Ascending aorta (tissue), 2 donors: ENCODE results near the gene NEAT1. TPM values are rescaled to one million over a fixed set of nuclear protein-coding genes. Genes with fewer than 3 reads are reported as not detected.

Experiments used
- DNase-seq, 2 donors: peaks; one replicate each; pipeline ENCODE4 v3.0.0-alpha.2; 2019; ENCODE audit warnings: low spot score in 2 of 2
- H3K27ac ChIP-seq, 2 donors: fragments of 200-600 bp; sonication (generic); one replicate each; pipeline ENCODE4 v1.5.1; 2016 to 2017; ENCODE audit warnings: mild to moderate bottlenecking in 1 of 2
- H3K27me3 ChIP-seq: fragments of 200-600 bp; sonication (generic); one replicate; pipeline ENCODE4 v1.5.1; 2017
- H3K36me3 ChIP-seq, 2 donors: fragments of 200-600 bp; sonication (generic); one replicate each; pipeline ENCODE4 v1.5.1; 2016
- H3K4me1 ChIP-seq, 2 donors: fragments of 200-600 bp; sonication (generic); one replicate each; pipeline ENCODE4 v1.5.1; 2016 to 2017; ENCODE audit warnings: mild to moderate bottlenecking in 1 of 2
- H3K4me3 ChIP-seq, 2 donors: fragments of 200-600 bp; sonication (generic); one replicate each; pipeline ENCODE4 v1.5.1; 2016 to 2017; ENCODE audit warnings: mild to moderate bottlenecking in 1 of 2
- H3K9me3 ChIP-seq, 2 donors: fragments of 200-600 bp; sonication (generic); one replicate each; pipeline ENCODE4 v1.5.1; 2016
- CTCF ChIP-seq, 3 experiments: fragments of 200-600 bp in 2 of 3; fragments of 450-650 bp in 1 of 3; sonication (generic) in 2 of 3; IDR thresholded peaks; one replicate each; pipeline ENCODE4 v1.5.1; 2016 to 2019; ENCODE audit warnings: antibody characterized with exemption in 3 of 3, mild to moderate bottlenecking in 1 of 3, moderate library complexity in 1 of 3
- intact Hi-C: fragments of 100-400 bp; cut with DNase I; formaldehyde crosslinking; loops from one replicate; pipeline ENCODE4 v1.15.1; 2023
- total RNA-seq: library from RNA; depleted of rRNA; stranded (reverse); fragments of >200 nt; gene quantifications from one replicate; pipeline ENCODE4 v1.1.0, GENCODE V29; 2016

NEAT1 gene
- total RNA-seq, 1 donor from 2014 or later = 180 TPM

DNA sequence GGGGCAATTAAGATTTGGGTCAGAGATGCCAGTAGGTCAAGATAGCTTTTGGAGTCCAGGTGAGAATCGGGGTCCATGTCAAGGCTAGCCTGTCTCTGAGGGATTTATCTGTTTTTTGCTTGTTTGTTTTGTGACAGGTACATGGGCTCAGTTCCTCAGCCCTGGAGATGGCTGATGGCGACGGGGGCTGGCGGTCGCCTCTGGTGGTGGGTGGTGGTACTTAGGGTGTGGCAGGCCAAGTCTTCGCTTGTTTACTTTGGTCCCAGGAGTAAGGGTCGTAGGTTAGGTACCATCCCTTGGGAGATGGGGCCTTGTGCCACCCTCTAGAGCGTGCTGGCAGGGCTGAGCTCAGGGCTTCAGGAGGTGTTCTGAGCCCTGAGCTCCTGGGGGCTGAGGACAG lies 44.8 kb upstream of the NEAT1 start:
- no peak for DNase-seq
- H3K36me3 ChIP-seq = no peaks in the 10 kb centered on the region
- H3K27ac ChIP-seq = no peak overlapping the region
- TF ChIP-seq CTCF (IDR thresholded peaks at IDR 0.05) = no peak
- no peaks in the 10 kb centered on the region for H3K27me3 ChIP-seq
- H3K4me3 ChIP-seq = no peak overlapping the region
- H3K4me1 ChIP-seq = peaks cover 0 to 8% of the 10 kb centered on the region in 2 donors
- intact Hi-C loops = no loop called here
- H3K9me3 ChIP-seq = no peaks in the 10 kb centered on the region

DNA sequence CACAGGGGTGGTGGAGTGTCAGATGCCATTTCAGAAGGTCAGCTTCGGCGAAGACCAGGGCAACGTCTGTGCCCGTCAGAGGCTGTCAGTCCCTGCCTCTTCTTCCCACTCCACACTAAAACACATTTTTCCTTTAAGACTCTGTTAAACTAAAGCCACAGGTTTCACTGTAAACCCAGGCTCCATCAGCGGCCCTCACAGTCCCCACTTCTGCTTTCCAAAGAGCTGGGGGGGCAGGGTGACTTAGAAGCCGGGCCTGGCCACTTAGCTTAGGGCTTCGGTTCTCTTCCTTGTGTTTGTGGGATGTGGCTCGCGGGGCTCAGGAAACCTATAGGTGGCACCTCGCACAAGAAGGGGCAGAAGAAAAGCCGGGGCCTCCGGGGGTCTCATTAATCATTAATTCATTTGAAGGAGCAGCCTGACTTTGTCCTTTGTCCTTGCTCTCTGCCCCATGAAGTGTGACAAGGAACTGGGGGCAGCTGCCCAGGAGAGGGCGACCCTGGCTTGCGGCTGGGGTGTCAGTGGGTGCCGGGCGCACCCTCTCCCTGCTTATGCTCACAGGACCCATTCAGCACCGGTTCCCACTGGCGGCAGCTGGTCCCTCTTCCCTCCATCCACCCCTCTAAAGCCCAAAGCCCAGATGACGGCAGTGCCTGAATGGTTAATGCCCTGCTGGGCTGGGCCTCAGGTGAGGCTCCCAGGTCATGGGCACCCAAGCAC lies 44.2 kb upstream of the NEAT1 start:
- no peak overlapping the region for H3K4me3 ChIP-seq
- H3K27ac ChIP-seq = no peak overlapping the region
- no peaks in the 10 kb centered on the region for H3K9me3 ChIP-seq
- DNase-seq = no peak
- no peak for TF ChIP-seq CTCF (IDR thresholded peaks at IDR 0.05)
- H3K27me3 ChIP-seq = no peaks in the 10 kb centered on the region
- no peaks in the 10 kb centered on the region for H3K36me3 ChIP-seq
- peaks cover 5 to 14% of the 10 kb centered on the region in 2 donors for H3K4me1 ChIP-seq
- intact Hi-C loops = no loop called here

GRCh38 chr11:65378928-65379638 lies 43.5 kb upstream of the NEAT1 start:
- H3K27ac ChIP-seq = no peak overlapping the region
- TF ChIP-seq CTCF (IDR thresholded peaks at IDR 0.05) = no peak
- H3K4me3 ChIP-seq = no peak overlapping the region
- no peak for DNase-seq
- no peaks in the 10 kb centered on the region for H3K36me3 ChIP-seq
- intact Hi-C loops = no loop called here
- H3K4me1 ChIP-seq = peaks cover 6 to 17% of the 10 kb centered on the region in 2 donors
- no peaks in the 10 kb centered on the region for H3K9me3 ChIP-seq
- H3K27me3 ChIP-seq = no peaks in the 10 kb centered on the region

- Histone ChIP-seq H3K9me3 (no peaks in the 10 kb centered on the region), H3K27ac (no peak overlapping the region), H3K4me3 (no peak overlapping the region), H3K36me3 (no peaks in the 10 kb centered on the region), H3K4me1 (peaks cover 6 to 22% of the 10 kb centered on the region in 2 donors), H3K27me3 (no peaks in the 10 kb centered on the region)
- intact Hi-C loops = loop anchor here (5.0 kb wide), 1 partner anchor 192 kb away; the partner anchor contains the start of genes FAM89B and ZNRD2
- DNase-seq = no peak
- TF ChIP-seq CTCF (IDR thresholded peaks at IDR 0.05) = no peak
These were observed 42.7 kb upstream of the NEAT1 start for GRCh38 chr11:65379698-65380459.

- Histone ChIP-seq H3K4me3 (no peak overlapping the region), H3K36me3 (no peaks in the 10 kb centered on the region), H3K4me1 (peaks cover 6 to 28% of the 10 kb centered on the region in 2 donors), H3K9me3 (no peaks in the 10 kb centered on the region), H3K27ac (peak overlapping the region; percentile 95 to 97), H3K27me3 (no peaks in the 10 kb centered on the region)
- no peak for DNase-seq
- intact Hi-C loops = loop anchor here (5.0 kb wide), 1 partner anchor 192 kb away; the partner anchor contains the start of genes FAM89B and ZNRD2
- TF ChIP-seq CTCF (IDR thresholded peaks at IDR 0.05) = no peak
These were observed 42.0 kb upstream of the NEAT1 start for GRCh38 chr11:65380460-65381119.
